D341Med (cell line): ENCODE data around the gene FAM20A.
"Not testable (repeated sequence)": the region's sequence is repeated elsewhere in the genome, so short reads cannot be mapped to it uniquely, and the experiment has no call there.

ENCODE experiments used
- DNase-seq: peaks from one replicate; pipeline ENCODE4 v3.0.0; 2012; ENCODE audit warnings: low spot score

Gene FAM20A

GRCh38 chr17:68492394-68493054 lies 108.6 kb downstream of the FAM20A start:
- DNase-seq: not testable (repeated sequence)

- no peak for DNase-seq
These were observed 109.6 kb downstream of the FAM20A start for GRCh38 chr17:68491381-68492231.

GRCh38 chr17:68489919-68490318 lies 111.2 kb downstream of the FAM20A start:
- DNase-seq: no peak
